HG02642 (cell line): ENCODE data around the gene ST3GAL2.
"Not testable (repeated sequence)": the region's sequence is repeated elsewhere in the genome, so short reads cannot be mapped to it uniquely, and the experiment has no call there.

ENCODE experiments used
- ATAC-seq: cut with Tn5 transposase; IDR thresholded peaks from one replicate; pipeline ENCODE4 v1.9.1; 2021; ENCODE audit warnings: mild to moderate bottlenecking; ENCODE audit not compliant: unreplicated experiment, poor library complexity

Gene ST3GAL2

DNA sequence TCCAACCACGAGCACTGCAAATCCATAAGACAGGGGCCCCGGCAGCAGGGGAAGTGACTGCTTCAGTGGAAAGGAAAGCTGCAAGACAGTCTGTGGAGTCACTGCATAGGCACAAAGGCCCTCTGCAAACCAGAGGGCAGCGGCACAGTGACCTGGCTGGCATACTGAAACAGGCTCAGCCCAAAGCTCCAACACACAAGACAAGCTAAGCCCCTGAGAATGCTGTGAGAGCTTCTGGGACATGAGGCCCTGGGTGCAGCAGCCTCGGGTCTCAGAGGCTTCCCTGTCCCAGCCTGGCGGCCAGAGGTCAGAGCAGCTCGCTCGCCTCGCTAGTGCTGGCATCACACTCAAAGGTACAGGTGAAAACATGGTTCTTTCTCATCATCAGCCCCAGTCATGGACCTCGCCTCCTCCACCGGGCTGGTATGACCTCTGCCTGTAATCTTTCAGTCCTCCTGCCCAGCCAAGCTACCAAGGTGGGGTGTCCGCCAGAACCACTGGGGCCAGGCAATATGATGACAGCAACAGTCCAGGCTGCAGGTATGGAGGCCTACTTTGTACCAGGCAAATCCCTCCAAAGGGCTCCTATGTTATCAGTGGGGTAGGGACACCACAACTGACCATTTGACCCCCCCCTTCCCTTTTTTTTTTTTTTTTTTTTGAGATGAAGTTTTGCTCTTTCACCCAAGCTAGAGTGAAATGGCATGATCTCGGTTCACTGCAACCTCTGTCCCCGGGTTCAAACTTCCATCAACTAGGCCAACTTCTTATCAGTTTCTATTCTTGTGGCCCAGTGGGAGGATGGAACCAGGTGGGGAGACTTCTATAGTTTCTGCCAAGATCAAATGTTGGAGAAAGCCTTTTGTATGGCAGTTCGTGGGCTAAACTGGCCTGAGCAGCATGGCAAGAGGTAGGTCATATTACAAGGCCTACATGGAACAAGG lies 19.2 kb downstream of the ST3GAL2 start:
- ATAC-seq, result no peak

DNA sequence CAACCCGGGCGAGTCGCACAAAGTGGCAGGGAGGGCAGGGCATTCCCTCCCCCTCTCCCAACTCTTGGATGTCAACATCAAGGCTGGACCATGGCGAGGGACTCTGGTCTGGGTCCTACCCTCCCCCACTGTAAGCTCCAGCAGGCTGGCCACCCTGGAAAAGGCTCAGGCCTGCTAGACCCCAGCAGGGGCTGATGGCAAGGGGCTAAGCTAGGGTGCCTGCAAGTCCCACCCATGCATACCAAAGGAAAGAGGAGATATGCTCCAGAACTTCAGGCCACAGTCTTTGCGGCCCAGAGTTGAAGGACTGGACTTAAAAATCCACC lies 19.9 kb downstream of the ST3GAL2 start:
- ATAC-seq, result no peak

GRCh38 chr16:70418274-70418992 lies 20.5 kb downstream of the ST3GAL2 start:
- ATAC-seq, result no peak

DNA sequence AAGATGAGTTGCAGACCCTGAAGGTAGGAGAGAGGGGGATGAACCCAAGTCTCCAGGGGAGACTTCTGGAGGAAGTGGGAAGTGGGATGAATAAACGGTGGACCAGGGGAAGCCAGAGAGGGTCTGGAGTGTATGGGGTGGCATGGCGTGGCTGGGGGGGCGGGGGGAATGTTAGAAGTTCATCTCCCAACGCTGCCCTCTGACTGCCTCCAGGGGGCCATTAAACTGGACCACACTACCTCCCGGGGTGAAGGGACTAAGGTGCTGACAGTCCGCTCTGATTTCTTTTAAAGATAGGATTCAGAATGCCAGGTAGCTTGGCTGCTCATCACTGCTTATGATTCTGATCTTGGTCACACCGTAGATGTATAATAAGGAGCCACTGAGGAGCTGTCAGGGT lies 21.2 kb downstream of the ST3GAL2 start:
- ATAC-seq, result no peak

DNA sequence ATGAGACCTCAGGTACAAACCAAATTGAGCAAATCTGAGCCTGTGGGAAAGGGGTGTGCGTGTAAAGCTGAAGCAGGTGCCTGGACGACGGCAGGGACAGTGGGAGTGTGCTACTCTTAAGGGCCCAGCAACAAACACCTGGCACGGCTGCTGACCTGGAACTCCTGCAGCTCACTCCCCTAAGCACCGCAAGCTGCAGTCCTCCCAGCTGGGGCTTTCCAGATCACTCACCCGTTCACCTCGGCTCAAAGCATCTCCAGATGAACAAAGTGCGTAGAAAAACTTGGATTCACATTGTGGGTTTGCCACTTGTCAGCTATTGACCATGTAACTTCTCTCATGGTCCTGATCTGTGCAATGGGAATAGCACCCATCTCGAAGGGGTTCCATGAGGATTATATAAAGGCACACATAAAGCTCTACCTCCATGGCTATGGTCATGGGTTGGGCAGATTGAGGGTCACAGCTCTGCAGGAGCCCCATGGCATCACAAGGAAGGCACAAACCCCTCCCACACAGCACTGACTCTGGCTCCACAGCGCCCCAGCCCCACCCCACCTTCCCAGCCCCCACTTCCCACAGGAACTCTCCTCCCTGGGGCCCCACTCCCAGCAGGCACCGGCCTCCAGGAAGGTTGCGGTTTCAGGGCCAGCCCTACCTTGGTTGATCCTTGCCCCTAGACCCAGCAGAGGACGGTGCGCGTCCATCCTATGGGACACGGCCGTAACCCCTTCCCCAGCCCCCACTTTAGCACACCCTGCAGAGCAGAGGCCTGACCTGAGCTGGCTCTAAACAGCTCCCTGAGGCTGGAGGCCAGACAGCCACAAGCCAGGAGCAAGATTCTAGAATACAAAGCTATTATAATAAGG lies 21.9 kb downstream of the ST3GAL2 start:
- peak; percentile 73 for ATAC-seq

GRCh38 chr16:70413572-70413971 lies 25.3 kb downstream of the ST3GAL2 start:
- not testable (repeated sequence) for ATAC-seq

GRCh38 chr16:70412385-70412784 lies 26.5 kb downstream of the ST3GAL2 start:
- ATAC-seq, result no peak

- no peak for ATAC-seq
Observed at GRCh38 chr16:70410734-70411133, 28.2 kb downstream of the ST3GAL2 start.

DNA sequence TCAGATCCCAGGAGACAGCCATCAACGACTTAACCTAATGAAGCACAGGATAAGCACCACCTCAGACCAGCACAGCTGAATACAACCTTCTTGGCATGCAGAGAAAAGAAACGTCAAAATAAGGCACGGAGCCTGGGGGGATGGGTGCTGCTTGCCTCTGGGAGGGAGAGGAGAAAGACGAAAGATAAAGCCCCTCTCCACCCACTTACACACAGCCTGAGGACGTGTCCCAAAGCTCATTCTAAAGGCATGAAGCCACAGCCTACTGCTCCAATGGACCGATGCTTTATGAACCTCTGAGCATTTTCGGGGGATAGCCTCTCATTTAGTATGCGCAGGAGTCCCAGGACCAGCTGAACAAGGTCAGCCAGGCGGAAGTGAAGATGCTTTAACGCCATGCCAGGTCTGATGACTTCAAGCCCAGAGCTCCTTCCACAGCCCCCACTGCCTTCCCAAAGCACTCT lies 31.1 kb downstream of the ST3GAL2 start:
- no peak for ATAC-seq

DNA sequence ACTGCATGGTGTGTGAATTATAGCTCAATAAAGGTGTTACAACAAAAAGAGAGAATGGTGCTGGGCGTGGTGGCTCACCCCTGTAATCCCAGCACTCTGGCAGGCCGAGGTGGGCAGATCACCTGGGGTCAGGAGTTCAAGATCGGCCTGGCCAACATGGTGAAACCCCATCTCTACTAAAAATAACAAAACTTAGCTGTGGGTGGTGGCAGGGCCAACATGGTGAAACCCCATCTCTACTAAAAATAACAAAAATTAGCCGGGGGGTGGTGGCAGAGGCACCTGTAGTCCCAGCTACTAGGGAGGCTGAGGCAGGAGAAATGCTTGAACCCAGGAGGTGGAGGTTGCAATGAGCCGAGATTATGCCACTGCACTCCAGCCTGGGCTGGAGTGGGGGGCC lies 32.8 kb downstream of the ST3GAL2 start:
- not testable (repeated sequence) for ATAC-seq

- no peak for ATAC-seq
Observed at GRCh38 chr16:70402916-70403659, 35.8 kb downstream of the ST3GAL2 start.

DNA sequence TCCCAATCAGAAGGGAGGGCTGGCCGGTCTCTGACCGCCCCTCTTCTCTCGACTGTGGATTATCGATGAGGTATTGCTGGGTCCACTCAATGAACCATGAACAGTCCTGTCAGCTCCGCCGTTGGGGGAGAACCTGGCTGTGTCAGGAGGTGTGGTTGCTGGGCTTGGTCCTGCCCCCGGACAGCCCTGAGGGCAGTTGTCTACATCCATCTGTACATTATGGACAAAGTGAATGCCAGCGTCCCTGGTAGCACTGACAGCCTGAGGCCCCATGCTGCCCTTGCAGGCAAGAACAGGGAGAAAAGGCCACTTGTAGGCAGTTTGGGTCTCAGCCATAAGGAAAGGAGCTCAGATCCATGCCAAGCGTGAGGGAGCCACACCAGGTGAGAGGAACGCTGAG lies 38.9 kb downstream of the ST3GAL2 start:
- ATAC-seq, result no peak

DNA sequence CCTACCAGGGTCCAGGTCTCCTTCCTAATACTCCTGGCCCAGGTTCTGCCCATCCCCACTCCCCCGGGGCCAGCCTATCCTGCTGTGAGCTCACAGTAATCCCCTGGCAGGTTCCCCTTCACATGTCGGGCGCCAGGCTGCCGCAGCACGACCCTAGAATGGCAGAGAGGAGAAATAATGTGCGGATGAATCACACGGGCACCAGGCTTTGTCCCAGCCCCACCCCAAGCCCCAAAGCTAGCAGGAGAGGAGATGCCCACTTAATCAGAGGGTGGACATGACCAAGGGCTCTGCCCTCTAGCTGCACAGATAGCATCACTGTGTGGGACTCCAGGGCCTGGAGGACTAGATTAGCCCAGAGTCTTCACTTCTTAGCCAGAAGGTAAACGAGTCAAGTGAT lies 39.5 kb downstream of the ST3GAL2 start:
- no peak for ATAC-seq

GRCh38 chr16:70398177-70398743 lies 40.6 kb downstream of the ST3GAL2 start:
- ATAC-seq, result no peak

DNA sequence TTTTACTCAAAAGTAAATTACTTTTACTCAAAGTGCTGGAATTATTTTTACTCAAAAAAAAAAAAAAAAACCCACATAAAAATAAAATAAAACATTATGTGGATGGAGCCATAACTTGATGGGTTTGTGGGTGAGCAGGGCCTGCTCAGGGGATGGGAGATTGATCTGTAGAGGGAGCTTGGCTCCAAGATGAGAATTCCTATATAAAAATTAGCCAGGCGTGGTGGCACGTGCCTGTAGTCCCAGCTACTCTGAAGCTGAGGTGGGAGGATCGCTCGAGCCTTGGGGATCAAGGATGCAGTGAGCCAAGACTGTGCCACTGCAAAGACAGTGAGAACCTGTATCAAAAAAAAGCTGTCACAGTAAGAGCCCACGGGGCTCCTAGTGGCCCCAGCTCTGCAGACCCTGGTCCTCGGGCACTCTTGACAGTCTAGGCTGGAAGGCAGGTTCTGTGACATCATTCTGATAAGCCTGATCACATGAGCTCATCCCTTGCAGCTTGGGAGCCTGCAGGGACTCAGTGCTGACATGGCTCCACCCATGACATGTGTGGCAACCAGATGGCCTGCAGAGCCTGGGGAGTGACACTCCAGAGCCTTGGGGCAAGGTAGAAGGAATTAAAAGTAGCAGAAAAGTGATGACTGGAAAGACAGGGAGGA lies 42.5 kb downstream of the ST3GAL2 start:
- ATAC-seq, result no peak

DNA sequence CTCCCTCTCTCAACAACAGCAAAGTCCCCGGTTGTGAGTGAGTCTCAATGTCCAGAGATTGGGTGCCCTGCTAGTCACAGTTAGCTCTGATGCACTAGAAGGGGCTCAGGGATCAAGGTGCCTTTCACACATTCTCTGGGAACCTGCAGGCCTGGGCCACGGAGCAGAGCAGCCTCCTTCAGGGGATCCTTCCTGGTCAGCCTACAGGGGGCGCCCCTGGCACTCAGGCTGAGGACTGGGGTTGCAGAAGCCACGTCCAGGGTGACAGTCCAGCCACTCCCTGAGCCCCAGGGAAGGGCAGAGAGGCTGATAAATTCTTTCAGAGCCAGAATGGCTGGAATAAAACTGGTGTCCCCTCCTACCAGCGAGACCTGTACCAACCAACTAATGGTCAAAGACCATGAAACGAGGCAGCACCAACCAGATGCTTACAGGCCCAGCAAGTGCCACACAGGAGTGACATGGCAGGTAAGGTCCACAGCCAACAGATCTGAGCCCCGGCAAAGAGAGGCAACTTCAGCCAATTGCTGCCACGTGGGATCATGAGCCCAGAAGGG lies 43.5 kb downstream of the ST3GAL2 start:
- no peak for ATAC-seq

DNA sequence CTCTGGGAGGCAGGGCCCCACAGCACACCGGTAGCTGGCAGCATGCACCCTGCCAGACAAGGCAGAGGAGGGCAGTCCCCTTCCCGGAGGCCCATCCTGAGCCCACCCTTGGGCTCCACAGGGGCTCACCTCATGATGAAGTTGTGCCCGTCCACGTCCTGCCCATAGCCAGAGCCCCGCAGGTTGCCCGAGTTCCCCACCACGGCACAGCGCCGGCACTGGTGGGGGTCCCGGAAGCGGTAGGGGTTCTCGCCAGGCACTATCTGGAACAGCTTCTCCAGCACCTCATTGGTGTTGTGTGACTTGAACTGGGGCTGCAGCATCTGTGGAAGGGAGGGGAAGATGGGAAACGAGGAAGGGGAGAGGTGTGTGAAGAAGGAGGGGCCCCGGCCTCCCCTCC lies 44.0 kb downstream of the ST3GAL2 start:
- no peak for ATAC-seq

DNA sequence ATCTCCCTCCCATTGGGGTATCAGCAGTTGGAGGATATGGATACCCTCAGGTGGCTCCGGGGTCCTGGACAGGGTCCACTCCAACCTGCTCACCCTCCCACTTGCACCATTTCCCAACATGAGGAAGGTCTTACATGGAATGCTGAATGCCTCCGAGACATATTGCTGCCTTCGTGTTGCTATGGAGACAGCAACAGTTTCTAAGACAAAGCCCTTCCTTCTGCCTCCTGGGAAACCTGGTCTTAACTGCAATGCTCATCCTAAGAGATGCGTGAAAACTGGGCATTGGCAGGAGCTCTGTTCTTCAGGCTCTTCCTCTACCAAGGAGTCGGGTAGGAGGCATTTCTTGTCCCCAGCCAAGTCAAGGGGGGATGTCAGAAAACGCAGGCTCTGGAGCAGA lies 45.2 kb downstream of the ST3GAL2 start:
- no peak for ATAC-seq

- no peak for ATAC-seq
Observed at GRCh38 chr16:70392606-70393005, 46.3 kb downstream of the ST3GAL2 start.
